HCT116 (cell line): Measurements from ENCODE around the gene LBR.

Source experiments
- EZH2 ChIP-seq: fragments of 200-600 bp; sonication (generic); IDR thresholded peaks from 2 replicates; pipeline ENCODE4 v1.6.1; 2017; ENCODE audit warnings: antibody characterized with exemption, mixed run types
- FOSL1 ChIP-seq: IDR thresholded peaks from 2 replicates; pipeline ENCODE4 v1.6.1; 2012; ENCODE audit warnings: low read depth
- POLR2A ChIP-seq: IDR thresholded peaks from 2 replicates; pipeline ENCODE4 v1.7.0; 2011; ENCODE audit warnings: borderline replicate concordance; ENCODE audit not compliant: insufficient read depth, insufficient read length; ENCODE audit errors: extremely low read depth
- RAD21 ChIP-seq: IDR thresholded peaks from 2 replicates; pipeline ENCODE4 v1.6.1; 2012; ENCODE audit warnings: low read depth, mild to moderate bottlenecking
- SIN3A ChIP-seq: IDR thresholded peaks from 2 replicates; pipeline ENCODE4 v1.6.1; 2012; ENCODE audit warnings: low read depth
- SP1 ChIP-seq: IDR thresholded peaks from 2 replicates; pipeline ENCODE4 v1.6.1; 2012; ENCODE audit warnings: low read depth
- TCF7L2 ChIP-seq: IDR thresholded peaks from 2 replicates; pipeline ENCODE4 v1.7.0; 2011; ENCODE audit warnings: borderline replicate concordance, inconsistent platforms; ENCODE audit not compliant: insufficient read depth, insufficient read length; ENCODE audit errors: extremely low read depth
- ZNF274 ChIP-seq: fragments of 200-500 bp; sonication (Bioruptor generic); IDR thresholded peaks from 2 replicates; pipeline ENCODE4 v1.6.1; 2014; ENCODE audit warnings: mild to moderate bottlenecking, low read depth, low read length, inconsistent platforms
- TF ChIP-seq, protein P1 (sequence below), 3 experiments: fragments of 200-600 bp in 1 of 3; sonication (generic) in 1 of 3; IDR thresholded peaks in 2 of 3; conservative IDR thresholded peaks in 1 of 3; 2 replicates each; pipeline ENCODE4 v1.5.1; 2012 to 2017; ENCODE audit warnings: low read depth in 2 of 3, low read length in 2 of 3, antibody characterized with exemption in 1 of 3, borderline replicate concordance in 1 of 3, control low read depth in 1 of 3, mild to moderate bottlenecking in 1 of 3, mixed read lengths in 1 of 3, mixed run types in 1 of 3, moderate library complexity in 1 of 3; ENCODE audit not compliant: insufficient read depth in 1 of 3
- TF ChIP-seq, protein P2 (sequence below): IDR thresholded peaks from 2 replicates; pipeline ENCODE4 v1.6.1; 2012; ENCODE audit warnings: low read depth
- TF ChIP-seq, protein P3 (sequence below): IDR thresholded peaks from 2 replicates; pipeline ENCODE4 v1.6.1; 2012

DNA sequence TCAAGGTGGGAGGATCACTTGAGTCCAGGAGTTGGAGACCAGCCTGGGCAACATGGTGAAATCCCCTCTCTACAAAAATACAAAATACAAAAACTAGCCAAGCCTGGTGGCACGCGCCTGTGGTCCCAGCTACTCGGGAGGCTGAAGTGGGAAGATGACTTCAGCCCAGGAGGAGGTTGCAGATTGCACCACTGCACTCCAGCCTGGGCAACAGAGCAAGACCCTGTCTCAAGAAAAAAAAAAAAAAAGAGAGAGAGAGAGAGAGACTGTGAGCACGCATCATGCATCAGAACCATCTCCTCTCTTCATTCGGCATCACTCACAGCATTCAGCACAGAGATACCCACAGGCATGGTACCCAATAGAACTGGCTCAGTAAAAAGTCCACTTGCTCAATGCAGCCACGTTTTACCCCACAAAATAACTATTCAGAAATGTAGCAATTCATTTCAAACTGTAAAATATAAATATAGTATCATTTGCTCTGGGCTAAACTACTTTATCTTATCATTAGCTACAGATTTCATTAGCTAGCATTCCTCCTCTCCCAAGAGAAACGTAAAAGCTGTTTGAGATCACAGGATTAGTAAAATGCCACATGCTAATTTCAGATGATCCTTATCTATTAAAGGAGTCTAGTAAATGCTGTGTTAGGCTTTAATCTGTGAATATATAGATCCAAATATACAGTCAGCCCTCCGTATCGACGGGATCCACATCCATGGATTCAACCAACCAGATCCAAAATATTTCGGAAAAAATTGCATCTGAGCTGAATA is 11.7 kb downstream of the LBR start:
- no peak for TF ChIP-seq EZH2
- no peak for TF ChIP-seq SIN3A
- TF ChIP-seq, protein P1, sequence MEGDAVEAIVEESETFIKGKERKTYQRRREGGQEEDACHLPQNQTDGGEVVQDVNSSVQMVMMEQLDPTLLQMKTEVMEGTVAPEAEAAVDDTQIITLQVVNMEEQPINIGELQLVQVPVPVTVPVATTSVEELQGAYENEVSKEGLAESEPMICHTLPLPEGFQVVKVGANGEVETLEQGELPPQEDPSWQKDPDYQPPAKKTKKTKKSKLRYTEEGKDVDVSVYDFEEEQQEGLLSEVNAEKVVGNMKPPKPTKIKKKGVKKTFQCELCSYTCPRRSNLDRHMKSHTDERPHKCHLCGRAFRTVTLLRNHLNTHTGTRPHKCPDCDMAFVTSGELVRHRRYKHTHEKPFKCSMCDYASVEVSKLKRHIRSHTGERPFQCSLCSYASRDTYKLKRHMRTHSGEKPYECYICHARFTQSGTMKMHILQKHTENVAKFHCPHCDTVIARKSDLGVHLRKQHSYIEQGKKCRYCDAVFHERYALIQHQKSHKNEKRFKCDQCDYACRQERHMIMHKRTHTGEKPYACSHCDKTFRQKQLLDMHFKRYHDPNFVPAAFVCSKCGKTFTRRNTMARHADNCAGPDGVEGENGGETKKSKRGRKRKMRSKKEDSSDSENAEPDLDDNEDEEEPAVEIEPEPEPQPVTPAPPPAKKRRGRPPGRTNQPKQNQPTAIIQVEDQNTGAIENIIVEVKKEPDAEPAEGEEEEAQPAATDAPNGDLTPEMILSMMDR (IDR thresholded peaks at IDR 0.05 in 2 of 3, conservative IDR thresholded peaks at IDR 0.05 in 1 of 3; ENCODE audit: borderline replicate concordance in 1 of 3, insufficient read depth in 1 of 3, low read depth in 2 of 3, low read length in 2 of 3) = no peak
- TF ChIP-seq ZNF274 = no peak
- no peak for TF ChIP-seq RAD21
- TF ChIP-seq SP1 = no peak
- TF ChIP-seq TCF7L2 = no peak
- no peak for TF ChIP-seq POLR2A
- TF ChIP-seq, protein P2, sequence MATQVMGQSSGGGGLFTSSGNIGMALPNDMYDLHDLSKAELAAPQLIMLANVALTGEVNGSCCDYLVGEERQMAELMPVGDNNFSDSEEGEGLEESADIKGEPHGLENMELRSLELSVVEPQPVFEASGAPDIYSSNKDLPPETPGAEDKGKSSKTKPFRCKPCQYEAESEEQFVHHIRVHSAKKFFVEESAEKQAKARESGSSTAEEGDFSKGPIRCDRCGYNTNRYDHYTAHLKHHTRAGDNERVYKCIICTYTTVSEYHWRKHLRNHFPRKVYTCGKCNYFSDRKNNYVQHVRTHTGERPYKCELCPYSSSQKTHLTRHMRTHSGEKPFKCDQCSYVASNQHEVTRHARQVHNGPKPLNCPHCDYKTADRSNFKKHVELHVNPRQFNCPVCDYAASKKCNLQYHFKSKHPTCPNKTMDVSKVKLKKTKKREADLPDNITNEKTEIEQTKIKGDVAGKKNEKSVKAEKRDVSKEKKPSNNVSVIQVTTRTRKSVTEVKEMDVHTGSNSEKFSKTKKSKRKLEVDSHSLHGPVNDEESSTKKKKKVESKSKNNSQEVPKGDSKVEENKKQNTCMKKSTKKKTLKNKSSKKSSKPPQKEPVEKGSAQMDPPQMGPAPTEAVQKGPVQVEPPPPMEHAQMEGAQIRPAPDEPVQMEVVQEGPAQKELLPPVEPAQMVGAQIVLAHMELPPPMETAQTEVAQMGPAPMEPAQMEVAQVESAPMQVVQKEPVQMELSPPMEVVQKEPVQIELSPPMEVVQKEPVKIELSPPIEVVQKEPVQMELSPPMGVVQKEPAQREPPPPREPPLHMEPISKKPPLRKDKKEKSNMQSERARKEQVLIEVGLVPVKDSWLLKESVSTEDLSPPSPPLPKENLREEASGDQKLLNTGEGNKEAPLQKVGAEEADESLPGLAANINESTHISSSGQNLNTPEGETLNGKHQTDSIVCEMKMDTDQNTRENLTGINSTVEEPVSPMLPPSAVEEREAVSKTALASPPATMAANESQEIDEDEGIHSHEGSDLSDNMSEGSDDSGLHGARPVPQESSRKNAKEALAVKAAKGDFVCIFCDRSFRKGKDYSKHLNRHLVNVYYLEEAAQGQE = no peak
- no peak for TF ChIP-seq FOSL1
- TF ChIP-seq, protein P3, sequence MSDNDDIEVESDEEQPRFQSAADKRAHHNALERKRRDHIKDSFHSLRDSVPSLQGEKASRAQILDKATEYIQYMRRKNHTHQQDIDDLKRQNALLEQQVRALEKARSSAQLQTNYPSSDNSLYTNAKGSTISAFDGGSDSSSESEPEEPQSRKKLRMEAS = no peak
